ENCODE results near the gene PPP1R14B.

Gene PPP1R14B

DNA sequence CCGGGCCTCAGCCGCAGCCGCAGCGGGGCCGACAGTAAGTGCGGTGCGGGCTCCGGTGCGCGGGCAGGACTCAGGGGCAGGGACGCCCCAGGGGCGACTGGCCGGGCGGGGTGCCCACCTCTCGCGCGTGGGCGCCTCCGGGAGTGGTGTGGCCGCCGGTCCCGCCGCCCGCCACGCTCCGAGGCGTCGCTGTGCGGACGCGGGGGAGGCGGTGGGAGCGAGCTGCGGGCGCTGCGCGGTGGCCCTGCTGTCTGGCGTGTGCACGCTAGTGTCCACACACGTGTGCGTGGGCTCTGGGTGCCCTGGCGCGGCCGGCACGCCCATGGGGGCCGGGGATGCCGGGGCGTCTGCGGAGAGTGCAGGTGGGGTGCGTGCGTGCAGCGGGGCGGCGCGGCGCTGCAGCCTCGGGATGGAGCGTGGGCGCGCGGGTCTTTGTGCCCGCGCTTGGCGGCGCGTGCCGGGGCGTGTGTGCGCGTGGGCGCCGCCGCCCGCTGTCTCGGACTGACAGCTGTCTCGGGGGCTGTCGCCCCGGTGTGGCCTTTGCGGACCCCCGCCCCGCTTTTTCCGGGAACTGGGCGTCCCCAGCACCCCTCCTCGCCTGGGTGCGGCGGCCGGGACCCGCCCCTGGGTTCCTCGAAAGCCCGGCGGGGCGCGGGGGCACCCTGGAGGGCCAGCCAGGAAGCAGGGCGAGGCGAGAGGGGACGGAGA lies 45.2 kb upstream of the PPP1R14B start:
- ChIA-PET POLR2A (ENCODE audit: low non-redundant PET) (no interaction called here), CTCF (interaction anchor here (0.5 kb wide), 1 partner anchor 285 kb away, joined by 3 read pairs; no protein-coding TSS in a partner anchor)
- H3K27ac ChIP-seq, result no peak overlapping the region
- TF ChIP-seq, protein P1, sequence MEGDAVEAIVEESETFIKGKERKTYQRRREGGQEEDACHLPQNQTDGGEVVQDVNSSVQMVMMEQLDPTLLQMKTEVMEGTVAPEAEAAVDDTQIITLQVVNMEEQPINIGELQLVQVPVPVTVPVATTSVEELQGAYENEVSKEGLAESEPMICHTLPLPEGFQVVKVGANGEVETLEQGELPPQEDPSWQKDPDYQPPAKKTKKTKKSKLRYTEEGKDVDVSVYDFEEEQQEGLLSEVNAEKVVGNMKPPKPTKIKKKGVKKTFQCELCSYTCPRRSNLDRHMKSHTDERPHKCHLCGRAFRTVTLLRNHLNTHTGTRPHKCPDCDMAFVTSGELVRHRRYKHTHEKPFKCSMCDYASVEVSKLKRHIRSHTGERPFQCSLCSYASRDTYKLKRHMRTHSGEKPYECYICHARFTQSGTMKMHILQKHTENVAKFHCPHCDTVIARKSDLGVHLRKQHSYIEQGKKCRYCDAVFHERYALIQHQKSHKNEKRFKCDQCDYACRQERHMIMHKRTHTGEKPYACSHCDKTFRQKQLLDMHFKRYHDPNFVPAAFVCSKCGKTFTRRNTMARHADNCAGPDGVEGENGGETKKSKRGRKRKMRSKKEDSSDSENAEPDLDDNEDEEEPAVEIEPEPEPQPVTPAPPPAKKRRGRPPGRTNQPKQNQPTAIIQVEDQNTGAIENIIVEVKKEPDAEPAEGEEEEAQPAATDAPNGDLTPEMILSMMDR (conservative IDR thresholded peaks at IDR 0.05; ENCODE audit: low read depth), result no peak
- DNase-seq (ENCODE audit: low spot score), result no peak

DNA sequence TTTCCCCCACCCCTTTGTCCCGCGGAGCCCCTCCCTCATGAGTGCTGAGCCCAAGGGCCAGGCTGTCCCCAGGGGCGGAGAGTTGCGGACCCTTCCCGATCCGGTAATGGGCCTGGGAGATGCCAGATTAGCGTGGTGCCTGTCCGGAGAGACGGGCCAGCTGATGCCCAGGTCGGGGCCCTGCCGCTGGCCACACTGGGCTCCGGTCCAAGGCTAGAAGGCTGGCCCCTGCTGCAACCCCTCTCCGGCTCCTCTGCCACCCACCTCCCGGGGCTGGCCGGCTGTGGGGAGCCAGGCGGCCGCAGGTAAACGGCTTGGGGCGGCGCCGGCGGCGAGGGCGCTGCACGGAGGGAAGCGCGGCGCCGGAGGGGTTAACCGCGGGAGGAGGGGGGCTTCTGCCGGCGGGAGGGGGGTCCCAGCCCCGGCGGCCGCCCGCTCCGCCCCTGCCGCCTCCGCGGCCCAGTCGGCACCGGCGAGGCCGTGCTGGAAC lies 44.6 kb upstream of the PPP1R14B start, which contains the start of gene KCNK4:
TSS of gene KCNK4 (plus strand) at position 41 of the 490 bp plus-strand sequence. CDS start 1,717 bp downstream, outside the sequence.
- DNase-seq (ENCODE audit: low spot score), result no peak
- CTCF ChIA-PET, result interaction anchor here (0.5 to 0.7 kb wide), 2 partner anchors 10 to 285 kb away, joined by 3 read pairs; no protein-coding TSS in a partner anchor
- POLR2A ChIA-PET (ENCODE audit: low non-redundant PET), result no interaction called here
- TF ChIP-seq, protein P1 (conservative IDR thresholded peaks at IDR 0.05; ENCODE audit: low read depth), result no peak
- H3K27ac ChIP-seq, result peak within 1 kb of the TSS; percentile 97

DNA sequence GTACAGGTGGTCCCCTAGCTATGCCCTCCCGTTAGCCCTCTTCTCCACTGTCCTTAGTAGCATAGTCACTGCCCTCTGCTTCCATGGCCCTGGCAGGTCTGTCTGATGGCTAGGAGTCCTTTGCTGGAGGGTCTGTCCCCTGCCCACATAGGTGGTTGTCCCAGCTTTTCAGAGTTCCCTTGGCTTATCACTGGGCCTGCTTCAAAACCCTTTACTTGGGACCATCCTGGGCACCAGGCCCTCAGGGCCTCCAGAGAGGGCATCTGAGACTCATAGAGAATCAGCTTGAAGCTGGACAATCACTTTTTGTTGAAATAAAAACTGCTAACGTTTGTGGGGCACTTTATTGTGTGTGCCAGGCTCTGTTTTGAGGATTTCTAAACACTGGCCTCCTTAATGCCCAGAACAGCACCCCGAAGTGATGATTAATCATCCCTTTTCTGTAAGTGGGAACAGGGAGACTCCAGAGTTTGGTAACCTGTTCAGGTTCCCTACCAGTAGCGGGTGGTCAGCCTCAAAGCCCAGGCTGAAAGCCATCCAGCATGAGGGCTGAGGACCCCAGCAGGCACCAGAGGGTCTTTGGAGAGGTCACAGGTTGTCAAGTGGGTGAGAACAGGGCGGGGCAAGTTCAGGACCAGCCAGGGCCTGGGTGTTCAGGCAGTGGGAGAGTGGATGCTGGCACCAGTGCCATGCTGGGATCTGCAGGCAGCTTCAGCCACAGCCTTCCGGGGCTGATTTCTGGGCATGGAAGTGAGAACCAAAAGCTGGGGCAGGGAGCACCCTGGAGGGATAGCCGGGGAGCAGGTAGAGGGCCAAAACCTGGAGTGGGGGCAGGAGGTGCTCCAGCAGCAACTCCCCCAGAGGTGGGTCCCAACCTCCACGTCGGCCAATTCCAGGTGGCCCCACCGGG lies 43.9 kb upstream of the PPP1R14B start:
- POLR2A ChIA-PET (ENCODE audit: low non-redundant PET), result no interaction called here
- TF ChIP-seq, protein P1 (conservative IDR thresholded peaks at IDR 0.05; ENCODE audit: low read depth), result no peak
- H3K27ac ChIP-seq, result peak overlapping the region; percentile 97
- CTCF ChIA-PET, result interaction anchor here (0.6 to 0.7 kb wide), 2 partner anchors 11 to 25 kb away, joined by 3 to 4 read pairs; no protein-coding TSS in a partner anchor
- DNase-seq (ENCODE audit: low spot score), result no peak

DNA sequence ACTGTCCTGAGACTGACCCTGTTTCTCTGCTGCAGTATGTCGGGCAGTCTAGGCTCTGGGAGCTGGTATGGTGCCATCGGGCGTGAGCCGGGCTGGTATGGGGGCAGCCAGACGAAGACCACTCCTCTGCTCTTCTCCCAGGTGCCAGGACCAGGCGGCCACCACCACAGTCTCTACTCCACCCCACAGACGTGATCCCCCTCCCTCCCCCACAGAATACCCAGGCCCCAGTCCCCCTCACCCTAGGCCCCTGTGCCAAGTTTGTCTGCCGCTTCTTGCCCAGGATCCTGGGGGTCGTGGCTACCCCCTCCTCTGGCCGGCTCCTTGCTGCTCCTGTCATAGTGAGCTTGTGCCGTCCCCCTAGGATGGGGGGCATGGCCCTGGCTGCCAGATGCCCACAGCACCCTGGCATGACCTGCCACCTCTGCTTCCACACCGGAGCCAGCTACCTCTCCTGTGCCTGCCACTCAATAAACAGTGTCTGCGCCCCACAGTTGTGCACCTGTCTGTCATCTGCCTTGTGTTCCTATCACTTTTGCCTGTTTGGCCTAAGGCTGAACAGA lies 42.3 kb upstream of the PPP1R14B start:
- ChIA-PET POLR2A (ENCODE audit: low non-redundant PET) (no interaction called here), CTCF (interaction anchor here (0.6 to 2.0 kb wide), 4 partner anchors 10 to 16 kb away, joined by 4 to 12 read pairs (median 4); no protein-coding TSS in a partner anchor)
- TF ChIP-seq, protein P1 (conservative IDR thresholded peaks at IDR 0.05; ENCODE audit: low read depth), result no peak
- DNase-seq (ENCODE audit: low spot score), result no peak
- H3K27ac ChIP-seq, result peak overlapping the region; percentile 97; the same call in 1 of the 2 replicates

DNA sequence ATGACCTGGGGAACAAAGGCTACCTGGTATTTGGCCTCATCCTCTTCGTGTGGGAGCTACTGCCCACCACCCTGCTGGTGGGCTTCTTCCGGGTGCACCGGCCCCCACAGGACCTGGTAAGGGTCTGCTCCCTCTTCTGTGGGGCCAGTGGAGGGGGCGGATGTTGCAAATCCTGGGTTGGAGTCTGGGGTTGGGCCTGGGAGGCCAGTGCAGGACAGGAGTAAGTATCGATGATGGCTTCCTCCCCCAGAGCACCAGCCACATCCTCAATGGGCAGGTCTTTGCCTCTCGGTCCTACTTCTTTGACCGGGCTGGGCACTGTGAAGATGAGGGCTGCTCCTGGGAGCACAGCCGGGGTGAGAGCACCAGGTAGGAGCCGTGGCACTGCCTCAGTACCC lies 41.6 kb upstream of the PPP1R14B start:
- ChIA-PET CTCF (interaction anchor here (0.5 to 2.0 kb wide), 2 partner anchors 13 to 37 kb away, joined by 3 to 12 read pairs; no protein-coding TSS in a partner anchor), POLR2A (ENCODE audit: low non-redundant PET) (no interaction called here)
- H3K27ac ChIP-seq, result peak overlapping the region; percentile 97
- TF ChIP-seq, protein P1 (conservative IDR thresholded peaks at IDR 0.05; ENCODE audit: low read depth), result no peak
- no peak for DNase-seq (ENCODE audit: low spot score)

Data from RWPE1 (cell line).